Astrocyte of the cerebellum (primary cell): ENCODE data around the gene IL1A.
A peak's percentile ranks its signal among the peaks of the same experiment; 100 is the strongest.

Experiments
- DNase-seq: peaks from one replicate; pipeline ENCODE4 v3.0.0-alpha.2; 2011; ENCODE audit warnings: low read depth
- H3K4me3 ChIP-seq: 2 replicates; pipeline ENCODE4 v1.5.1; 2011; ENCODE audit warnings: mild to moderate bottlenecking, low read depth, low read length, moderate library complexity
- CTCF ChIP-seq: IDR thresholded peaks from 2 replicates; pipeline ENCODE4 v1.5.1; 2012; ENCODE audit warnings: low read length, low read depth, moderate library complexity, mild to moderate bottlenecking; ENCODE audit errors: missing control alignments
- in situ Hi-C: cut with HindIII; loops from 2 replicates; pipeline ENCODE4 v1.10.0; 2017; ENCODE audit warnings: low sequenced_read_pairs

Gene IL1A

GRCh38 chr2:112817082-112817689 lies 32.9 kb upstream of the IL1A start:
- H3K4me3 ChIP-seq, result no peak overlapping the region
- no peak for TF ChIP-seq CTCF
- in situ Hi-C loops, result no loop called here
- no peak for DNase-seq

- in situ Hi-C loops, result no loop called here
- H3K4me3 ChIP-seq, result no peak overlapping the region
- peak; percentile 21 for TF ChIP-seq CTCF
- DNase-seq, result peak; percentile 27
Observed at GRCh38 chr2:112814278-112814677, 30.0 kb upstream of the IL1A start.

- in situ Hi-C loops, result no loop called here
- no peak overlapping the region for H3K4me3 ChIP-seq
- no peak for TF ChIP-seq CTCF
- no peak for DNase-seq
Observed at GRCh38 chr2:112813280-112813966, 29.1 kb upstream of the IL1A start.

- no peak for TF ChIP-seq CTCF
- in situ Hi-C loops, result no loop called here
- DNase-seq, result no peak
- no peak overlapping the region for H3K4me3 ChIP-seq
Observed at GRCh38 chr2:112812318-112813267, 28.3 kb upstream of the IL1A start.

GRCh38 chr2:112811841-112812306 lies 27.6 kb upstream of the IL1A start:
- in situ Hi-C loops, result no loop called here

More at GRCh38 chr2:112811841-112812306, 27.6 kb upstream of the IL1A start:
- no peak for TF ChIP-seq CTCF
- no peak overlapping the region for H3K4me3 ChIP-seq
- peak; percentile 24 for DNase-seq
